Right atrium auricular region (tissue), 2 donors: Measurements from ENCODE around the gene MAD2L1. TPM values are rescaled to one million over a fixed set of nuclear protein-coding genes. Genes with fewer than 3 reads are reported as not detected.
"Not testable (repeated sequence)": the region's sequence is repeated elsewhere in the genome, so short reads cannot be mapped to it uniquely, and the experiment has no call there.

Experiments used
- DNase-seq: peaks from one replicate; pipeline ENCODE4 v3.0.0-alpha.2; 2019; ENCODE audit warnings: low spot score
- H3K27ac ChIP-seq, 2 donors: fragments of 200-600 bp; sonication (generic); 1 replicate in 1 of 2; 2 replicates in 1 of 2; pipeline ENCODE4 v1.5.1; 2016 to 2019
- H3K27me3 ChIP-seq, 2 donors: fragments of 200-600 bp; sonication (generic); one replicate each; pipeline versions ENCODE4 v1.5.1 to v1.6.0; 2017 to 2019
- H3K36me3 ChIP-seq: fragments of 200-600 bp; sonication (generic); one replicate; pipeline ENCODE4 v1.5.1; 2016
- H3K4me1 ChIP-seq, 2 donors: fragments of 200-600 bp; sonication (generic); one replicate each; pipeline versions ENCODE4 v1.5.1 to v1.6.0; 2017 to 2019
- H3K4me3 ChIP-seq, 2 donors: fragments of 200-600 bp; sonication (generic); 1 replicate in 1 of 2; 2 replicates in 1 of 2; pipeline ENCODE4 v1.5.1; 2017 to 2019; ENCODE audit warnings: mild to moderate bottlenecking in 1 of 2, moderate library complexity in 1 of 2
- H3K9me3 ChIP-seq, 2 donors: fragments of 200-600 bp; sonication (generic); one replicate each; pipeline ENCODE4 v1.5.1; 2019
- total RNA-seq, 2 donors: library from RNA; depleted of rRNA; stranded (reverse); fragments of >200 nt; gene quantifications; one replicate each; pipeline ENCODE4 v1.1.0, GENCODE V29; 2016
- TF ChIP-seq, protein P1 (sequence below), 2 donors: fragments of 200-600 bp; sonication (generic); IDR thresholded peaks; one replicate each; pipeline ENCODE4 v1.5.1; 2019; ENCODE audit warnings: antibody characterized with exemption in 2 of 2

Gene MAD2L1
- total RNA-seq, 2 donors from 2014 or later: 0.24 to 0.78 TPM

DNA sequence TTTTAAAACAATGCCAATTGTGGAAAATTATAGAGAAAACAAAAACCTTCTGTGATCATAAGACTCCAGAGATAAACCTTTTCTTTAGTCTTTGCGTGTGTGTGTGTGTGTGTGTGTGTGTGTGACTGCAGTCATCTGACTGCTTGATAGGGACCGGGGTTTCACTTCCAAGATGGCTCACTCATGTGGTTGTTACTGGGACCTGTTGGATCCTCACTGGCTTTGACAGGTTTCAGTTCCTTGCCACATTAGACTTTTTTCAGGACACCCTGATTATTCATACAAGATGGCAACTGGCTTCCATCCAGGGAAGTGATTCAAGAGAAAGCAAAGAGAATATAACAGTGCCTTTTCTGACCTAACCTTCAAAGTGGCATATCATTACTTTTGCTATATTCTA is 21.9 kb upstream of the MAD2L1 start:
- Histone ChIP-seq H3K9me3 (no peaks in the 10 kb centered on the region), H3K4me1 (no peaks in the 10 kb centered on the region), H3K27ac (no peak overlapping the region), H3K4me3 (no peak overlapping the region), H3K36me3 (no peaks in the 10 kb centered on the region), H3K27me3 (no peaks in the 10 kb centered on the region)
- no peak for DNase-seq
- TF ChIP-seq, protein P1, sequence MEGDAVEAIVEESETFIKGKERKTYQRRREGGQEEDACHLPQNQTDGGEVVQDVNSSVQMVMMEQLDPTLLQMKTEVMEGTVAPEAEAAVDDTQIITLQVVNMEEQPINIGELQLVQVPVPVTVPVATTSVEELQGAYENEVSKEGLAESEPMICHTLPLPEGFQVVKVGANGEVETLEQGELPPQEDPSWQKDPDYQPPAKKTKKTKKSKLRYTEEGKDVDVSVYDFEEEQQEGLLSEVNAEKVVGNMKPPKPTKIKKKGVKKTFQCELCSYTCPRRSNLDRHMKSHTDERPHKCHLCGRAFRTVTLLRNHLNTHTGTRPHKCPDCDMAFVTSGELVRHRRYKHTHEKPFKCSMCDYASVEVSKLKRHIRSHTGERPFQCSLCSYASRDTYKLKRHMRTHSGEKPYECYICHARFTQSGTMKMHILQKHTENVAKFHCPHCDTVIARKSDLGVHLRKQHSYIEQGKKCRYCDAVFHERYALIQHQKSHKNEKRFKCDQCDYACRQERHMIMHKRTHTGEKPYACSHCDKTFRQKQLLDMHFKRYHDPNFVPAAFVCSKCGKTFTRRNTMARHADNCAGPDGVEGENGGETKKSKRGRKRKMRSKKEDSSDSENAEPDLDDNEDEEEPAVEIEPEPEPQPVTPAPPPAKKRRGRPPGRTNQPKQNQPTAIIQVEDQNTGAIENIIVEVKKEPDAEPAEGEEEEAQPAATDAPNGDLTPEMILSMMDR (IDR thresholded peaks at IDR 0.05): no peak

DNA sequence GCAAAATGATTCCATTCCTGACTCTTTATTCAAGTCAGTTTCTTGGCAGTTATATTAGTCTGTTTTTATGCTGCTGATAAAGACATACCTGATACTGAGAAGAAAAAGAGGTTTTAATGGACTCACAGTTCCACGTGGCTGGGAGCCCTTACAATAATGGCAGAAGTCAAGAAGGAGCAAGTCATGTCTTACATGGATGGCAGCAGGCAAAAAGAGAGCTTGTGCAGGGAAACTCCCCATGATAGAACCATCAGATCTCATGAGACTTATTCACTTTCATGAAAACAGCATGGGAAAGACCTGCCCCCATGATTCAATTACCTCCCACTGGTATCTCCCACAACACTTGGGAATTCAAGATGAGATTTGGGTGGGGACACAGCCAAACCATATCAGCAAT is 21.4 kb upstream of the MAD2L1 start:
- not testable (repeated sequence) for H3K27ac ChIP-seq, H3K4me1 ChIP-seq, H3K27me3 ChIP-seq, H3K36me3 ChIP-seq, H3K4me3 ChIP-seq, DNase-seq, H3K9me3 ChIP-seq

DNA sequence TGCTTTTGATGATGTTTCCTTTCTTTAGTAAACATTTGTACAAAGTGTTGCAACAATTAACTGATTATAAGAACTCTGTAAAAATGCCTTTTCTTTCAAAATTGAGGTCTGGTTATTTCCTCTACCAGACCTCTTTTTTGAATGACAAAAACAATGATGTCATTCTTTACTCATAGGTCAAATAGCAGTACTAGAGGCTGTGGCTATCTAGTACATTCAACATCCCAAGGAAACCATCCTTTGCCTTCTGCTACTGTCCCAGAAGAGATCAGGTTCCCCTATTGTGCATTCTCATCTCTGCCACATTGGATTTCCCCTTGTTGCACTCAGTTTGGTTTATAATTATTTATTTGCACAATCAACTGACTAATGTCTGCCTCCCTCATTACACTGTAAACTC is 19.1 kb upstream of the MAD2L1 start:
- H3K4me1 ChIP-seq: no peaks in the 10 kb centered on the region
- DNase-seq: no peak
- H3K4me3 ChIP-seq: no peak overlapping the region
- H3K9me3 ChIP-seq: no peaks in the 10 kb centered on the region
- H3K27me3 ChIP-seq: no peaks in the 10 kb centered on the region
- no peak overlapping the region for H3K27ac ChIP-seq
- no peaks in the 10 kb centered on the region for H3K36me3 ChIP-seq
- TF ChIP-seq, protein P1 (IDR thresholded peaks at IDR 0.05): no peak

DNA sequence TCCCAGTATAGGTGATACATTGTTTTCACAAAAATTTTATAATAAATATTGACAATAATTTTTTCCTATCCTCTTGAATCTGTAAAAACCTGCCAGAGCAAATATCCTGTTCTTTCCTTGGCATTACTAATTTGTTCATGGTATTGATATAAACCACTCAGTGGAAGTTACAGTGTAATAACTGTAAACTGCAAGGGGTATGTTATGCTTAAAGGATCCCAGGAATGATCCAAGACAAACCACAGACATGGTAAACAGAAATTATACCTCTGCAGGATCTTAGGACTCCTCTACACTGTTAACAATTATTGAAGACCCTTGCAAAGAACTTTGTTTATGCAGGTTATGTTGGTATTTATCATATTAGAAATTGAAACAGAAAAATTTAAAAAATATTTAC is 17.7 kb upstream of the MAD2L1 start:
- DNase-seq: no peak
- Histone ChIP-seq H3K27ac (no peak overlapping the region), H3K9me3 (no peaks in the 10 kb centered on the region), H3K4me1 (no peaks in the 10 kb centered on the region), H3K36me3 (no peaks in the 10 kb centered on the region), H3K27me3 (no peaks in the 10 kb centered on the region), H3K4me3 (no peak overlapping the region)
- TF ChIP-seq, protein P1 (IDR thresholded peaks at IDR 0.05): no peak

DNA sequence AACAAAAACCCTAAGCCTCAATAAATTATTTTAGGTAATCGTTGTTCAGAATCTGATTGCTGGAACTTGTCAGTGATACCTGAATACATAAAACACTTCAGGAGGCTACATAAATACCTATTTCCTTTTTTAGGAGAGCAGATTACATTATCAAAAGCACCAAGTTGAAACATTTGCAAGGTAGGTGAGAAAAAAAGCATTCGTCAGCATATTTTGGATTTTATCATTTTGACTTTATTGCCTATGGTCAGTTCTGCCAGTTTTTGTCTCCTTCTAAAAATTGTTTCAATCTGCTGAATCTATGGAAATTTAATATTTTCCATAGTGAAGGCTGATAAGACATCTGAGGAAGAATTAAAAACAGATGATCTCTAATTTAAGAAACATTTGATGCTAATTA is 16.5 kb upstream of the MAD2L1 start:
- no peaks in the 10 kb centered on the region for H3K27me3 ChIP-seq

DNA sequence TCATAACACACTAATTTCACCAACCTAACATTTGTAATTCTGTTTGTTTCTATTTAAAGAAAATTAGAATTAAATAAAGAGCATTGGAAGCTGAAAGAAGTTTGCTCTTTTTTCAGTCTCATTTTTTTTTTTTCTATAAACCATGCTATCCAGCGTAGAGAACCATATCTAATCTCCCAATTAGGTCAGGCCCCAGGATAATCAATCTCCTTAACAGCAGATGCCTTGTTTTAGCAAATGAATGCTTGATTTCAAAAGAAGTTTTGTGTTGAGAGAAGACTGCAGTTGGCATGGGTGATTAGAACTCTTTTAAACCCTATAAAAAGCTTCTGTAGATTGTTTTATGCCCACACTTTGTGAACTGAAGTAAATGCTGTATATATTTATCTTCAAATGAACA is 15.6 kb upstream of the MAD2L1 start:
- no peaks in the 10 kb centered on the region for H3K36me3 ChIP-seq
- no peak overlapping the region for H3K27ac ChIP-seq
- H3K27me3 ChIP-seq: no peaks in the 10 kb centered on the region
- no peaks in the 10 kb centered on the region for H3K9me3 ChIP-seq
- TF ChIP-seq, protein P1 (IDR thresholded peaks at IDR 0.05): no peak
- no peak overlapping the region for H3K4me3 ChIP-seq
- DNase-seq: no peak
- H3K4me1 ChIP-seq: no peaks in the 10 kb centered on the region

More for the DNA sequence above, 16.5 kb upstream of the MAD2L1 start:
- Histone ChIP-seq H3K27ac (no peak overlapping the region), H3K4me3 (no peak overlapping the region), H3K4me1 (no peaks in the 10 kb centered on the region), H3K9me3 (no peaks in the 10 kb centered on the region), H3K36me3 (no peaks in the 10 kb centered on the region)
- TF ChIP-seq, protein P1 (IDR thresholded peaks at IDR 0.05): no peak
- DNase-seq: no peak
